ENCODE results near the gene MAGEB3. TPM values are rescaled to one million over a fixed set of nuclear protein-coding genes. Genes with fewer than 3 reads are reported as not detected.
"Not testable (repeated sequence)": the region's sequence is repeated elsewhere in the genome, so short reads cannot be mapped to it uniquely, and the experiment has no call there.

MAGEB3 gene, protein sequence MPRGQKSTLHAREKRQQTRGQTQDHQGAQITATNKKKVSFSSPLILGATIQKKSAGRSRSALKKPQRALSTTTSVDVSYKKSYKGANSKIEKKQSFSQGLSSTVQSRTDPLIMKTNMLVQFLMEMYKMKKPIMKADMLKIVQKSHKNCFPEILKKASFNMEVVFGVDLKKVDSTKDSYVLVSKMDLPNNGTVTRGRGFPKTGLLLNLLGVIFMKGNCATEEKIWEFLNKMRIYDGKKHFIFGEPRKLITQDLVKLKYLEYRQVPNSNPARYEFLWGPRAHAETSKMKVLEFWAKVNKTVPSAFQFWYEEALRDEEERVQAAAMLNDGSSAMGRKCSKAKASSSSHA
- total RNA-seq = not detected
- polyA plus RNA-seq = not detected
- long read RNA-seq, donor 1 = 0 reads
- long read RNA-seq, donor 2 = 0 reads
- long read RNA-seq, donor 3 = 0 reads

DNA sequence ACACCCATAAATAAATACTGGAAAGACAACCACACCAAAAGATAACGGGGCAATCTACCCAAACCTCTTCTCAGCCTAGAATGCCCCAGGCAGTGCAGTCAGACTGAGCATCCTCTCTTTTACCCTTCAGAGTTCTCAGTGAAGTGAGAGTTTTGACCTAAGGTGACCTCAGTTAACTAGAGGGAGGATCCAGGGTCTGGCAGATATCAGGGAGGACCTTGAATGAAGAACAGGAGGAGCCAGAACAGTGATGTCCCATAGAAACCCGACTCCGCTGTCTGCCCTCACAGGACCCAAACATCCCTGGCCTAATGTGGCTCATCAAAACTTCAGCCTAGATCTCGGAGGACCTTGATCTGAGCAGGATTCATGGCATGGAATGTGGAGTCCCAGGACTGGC lies at the start of gene MAGEB3:
Gene MAGEB3 (plus strand): TSS at position 263 of the 400 bp plus-strand sequence. CDS start 5,268 bp downstream, outside the sequence.
- peaks cover 0 to 6% (median 0%) of the 10 kb centered on the region in 9 donors for H3K27me3 ChIP-seq
- WGBS, 4 donors = 55 to 71% (median 70%) methylated on average over 4 of the region's 4 CpGs
- no peak for TF ChIP-seq POLR2A (IDR thresholded peaks at IDR 0.05)
- TF ChIP-seq, protein P1, sequence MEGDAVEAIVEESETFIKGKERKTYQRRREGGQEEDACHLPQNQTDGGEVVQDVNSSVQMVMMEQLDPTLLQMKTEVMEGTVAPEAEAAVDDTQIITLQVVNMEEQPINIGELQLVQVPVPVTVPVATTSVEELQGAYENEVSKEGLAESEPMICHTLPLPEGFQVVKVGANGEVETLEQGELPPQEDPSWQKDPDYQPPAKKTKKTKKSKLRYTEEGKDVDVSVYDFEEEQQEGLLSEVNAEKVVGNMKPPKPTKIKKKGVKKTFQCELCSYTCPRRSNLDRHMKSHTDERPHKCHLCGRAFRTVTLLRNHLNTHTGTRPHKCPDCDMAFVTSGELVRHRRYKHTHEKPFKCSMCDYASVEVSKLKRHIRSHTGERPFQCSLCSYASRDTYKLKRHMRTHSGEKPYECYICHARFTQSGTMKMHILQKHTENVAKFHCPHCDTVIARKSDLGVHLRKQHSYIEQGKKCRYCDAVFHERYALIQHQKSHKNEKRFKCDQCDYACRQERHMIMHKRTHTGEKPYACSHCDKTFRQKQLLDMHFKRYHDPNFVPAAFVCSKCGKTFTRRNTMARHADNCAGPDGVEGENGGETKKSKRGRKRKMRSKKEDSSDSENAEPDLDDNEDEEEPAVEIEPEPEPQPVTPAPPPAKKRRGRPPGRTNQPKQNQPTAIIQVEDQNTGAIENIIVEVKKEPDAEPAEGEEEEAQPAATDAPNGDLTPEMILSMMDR (IDR thresholded peaks at IDR 0.05) = no peak
- H3K36me3 ChIP-seq = no peaks in the 10 kb centered on the region
- no peaks in the 10 kb centered on the region for H3K9me3 ChIP-seq
- ATAC-seq (no peak), DNase-seq (no peak)
- H3K27ac ChIP-seq = no peak within 1 kb of the TSS
- no peak within 1 kb of the TSS for H3K4me3 ChIP-seq
- intact Hi-C loops (cut with DNase I) = no loop called here
- H3K4me1 ChIP-seq = no peaks in the 10 kb centered on the region

DNA sequence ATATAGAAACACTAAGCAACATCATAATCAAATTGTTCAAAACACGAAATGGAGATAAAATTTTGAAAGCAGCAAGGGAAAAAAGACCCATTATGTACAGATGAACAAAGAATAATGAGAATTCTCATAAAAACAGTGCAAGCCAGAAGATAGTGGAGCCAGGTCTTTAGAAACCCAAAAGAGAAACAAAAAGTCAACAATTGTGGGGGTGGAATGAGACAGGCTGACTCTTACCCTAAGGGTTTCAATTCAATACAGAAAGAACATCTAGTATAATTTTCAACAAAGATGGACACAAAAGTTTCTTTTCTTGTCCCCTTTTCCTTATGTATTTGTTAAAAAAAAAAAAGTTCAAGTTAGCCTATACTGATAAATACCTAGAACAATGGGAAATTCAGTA lies 49.1 kb upstream of the MAGEB3 start:
- Histone ChIP-seq H3K27ac (no peak overlapping the region), H3K9me3 (no peaks in the 10 kb centered on the region), H3K27me3 (peaks cover 0 to 18% (median 0%) of the 10 kb centered on the region in 9 donors), H3K36me3 (no peaks in the 10 kb centered on the region), H3K4me3 (no peak overlapping the region), H3K4me1 (no peaks in the 10 kb centered on the region)
- no peak for TF ChIP-seq POLR2A (IDR thresholded peaks at IDR 0.05)
- TF ChIP-seq, protein P1 (IDR thresholded peaks at IDR 0.05) = no peak
- DNase-seq = no peak
- intact Hi-C loops (cut with DNase I) = no loop called here
- no peak for ATAC-seq
- WGBS, 4 donors = 33 to 66% (median 46%) methylated on average over 1 of the region's 1 CpG

- Histone ChIP-seq H3K36me3 (no peaks in the 10 kb centered on the region), H3K4me3 (no peak overlapping the region), H3K27me3 (peaks cover 0 to 11% (median 0%) of the 10 kb centered on the region in 9 donors), H3K9me3 (no peaks in the 10 kb centered on the region), H3K27ac (no peak overlapping the region), H3K4me1 (no peaks in the 10 kb centered on the region)
- 32 to 45% (median 44%) methylated on average over 3 of the region's 3 CpGs for WGBS, 4 donors
- ATAC-seq (no peak), DNase-seq (no peak)
- intact Hi-C loops (cut with DNase I) = no loop called here
- TF ChIP-seq, protein P1 (IDR thresholded peaks at IDR 0.05) = no peak
- no peak for TF ChIP-seq POLR2A (IDR thresholded peaks at IDR 0.05)
Observed at GRCh38 chrX:30183554-30183953, 46.9 kb upstream of the MAGEB3 start.

DNA sequence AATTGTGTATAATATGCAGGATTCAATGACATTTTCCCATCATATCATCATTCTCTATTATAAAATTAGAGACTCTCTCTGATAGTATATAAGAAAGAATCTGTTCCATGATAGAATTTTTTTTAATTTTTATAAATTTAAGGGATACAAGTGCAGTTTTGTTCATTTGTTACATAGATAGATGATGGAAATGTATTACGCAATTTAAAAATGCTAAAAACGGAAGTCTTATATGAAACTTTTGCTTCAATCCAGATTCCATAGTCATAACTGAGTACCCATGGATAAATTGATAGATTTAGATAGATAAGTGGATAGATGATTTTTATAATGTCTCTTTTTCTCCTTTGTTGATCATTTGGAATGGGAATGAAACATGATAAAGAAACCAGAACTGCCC lies 40.0 kb upstream of the MAGEB3 start:
- DNase-seq = no peak
- H3K27ac ChIP-seq = no peak overlapping the region
- intact Hi-C loops (cut with DNase I) = no loop called here
- 75 to 94% (median 87%) methylated on average over 2 of the region's 2 CpGs for WGBS, 4 donors
- no peaks in the 10 kb centered on the region for H3K4me1 ChIP-seq
- no peaks in the 10 kb centered on the region for H3K36me3 ChIP-seq
- ATAC-seq = no peak
- peaks cover 0 to 5% (median 0%) of the 10 kb centered on the region in 9 donors for H3K27me3 ChIP-seq
- no peak overlapping the region for H3K4me3 ChIP-seq
- no peaks in the 10 kb centered on the region for H3K9me3 ChIP-seq
- no peak for TF ChIP-seq POLR2A (IDR thresholded peaks at IDR 0.05)
- TF ChIP-seq, protein P1 (IDR thresholded peaks at IDR 0.05) = no peak

DNA sequence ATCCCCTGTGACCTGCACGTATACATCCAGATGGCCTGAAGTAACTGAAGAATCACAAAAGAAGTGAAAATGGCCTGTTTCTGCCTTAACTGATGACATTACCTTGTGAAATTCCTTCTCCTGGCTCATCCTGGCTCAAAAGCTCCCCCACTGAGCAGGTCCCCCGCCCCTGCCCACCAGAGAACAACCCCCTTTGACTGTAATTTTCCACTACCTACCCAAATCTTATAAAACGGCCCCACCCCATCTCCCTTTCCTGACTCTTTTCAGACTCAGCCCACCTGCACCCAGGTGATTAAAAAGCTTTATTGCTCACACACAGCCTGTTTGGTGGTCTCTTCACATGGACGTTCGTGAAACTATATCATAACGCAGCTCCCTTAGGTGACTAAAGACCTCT lies 36.5 kb upstream of the MAGEB3 start:
- H3K27me3 ChIP-seq = peaks cover 0 to 10% (median 0%) of the 10 kb centered on the region in 9 donors
- H3K4me1 ChIP-seq; DNase-seq; ATAC-seq; H3K4me3 ChIP-seq; H3K9me3 ChIP-seq; intact Hi-C loops (cut with DNase I); H3K36me3 ChIP-seq; H3K27ac ChIP-seq: not testable (repeated sequence)
- 58 to 82% (median 60%) methylated on average over 6 of the region's 6 CpGs for WGBS, 4 donors

Data from heart left ventricle (tissue), 16 donors.